Hepatocyte (in vitro differentiated cells): ENCODE results near the gene STK32A.

Experiments
- EZH2 ChIP-seq: fragments of 200-600 bp; sonication (generic); IDR thresholded peaks from 2 replicates; pipeline ENCODE4 v1.6.1; 2016; ENCODE audit warnings: antibody characterized with exemption, mild to moderate bottlenecking, borderline replicate concordance
- EZH2phosphoT487 ChIP-seq: fragments of 200-600 bp; sonication (generic); IDR thresholded peaks from one replicate; pipeline ENCODE4 v1.6.1; 2018; ENCODE audit warnings: antibody characterized with exemption, mild to moderate bottlenecking, low read depth, moderate library complexity; ENCODE audit not compliant: unreplicated experiment, severe bottlenecking
- TF ChIP-seq, protein P1 (sequence below): fragments of 200-600 bp; sonication (generic); IDR thresholded peaks from 2 replicates; pipeline ENCODE4 v1.5.1; 2016; ENCODE audit warnings: antibody characterized with exemption, mild to moderate bottlenecking; ENCODE audit not compliant: poor library complexity

DNA sequence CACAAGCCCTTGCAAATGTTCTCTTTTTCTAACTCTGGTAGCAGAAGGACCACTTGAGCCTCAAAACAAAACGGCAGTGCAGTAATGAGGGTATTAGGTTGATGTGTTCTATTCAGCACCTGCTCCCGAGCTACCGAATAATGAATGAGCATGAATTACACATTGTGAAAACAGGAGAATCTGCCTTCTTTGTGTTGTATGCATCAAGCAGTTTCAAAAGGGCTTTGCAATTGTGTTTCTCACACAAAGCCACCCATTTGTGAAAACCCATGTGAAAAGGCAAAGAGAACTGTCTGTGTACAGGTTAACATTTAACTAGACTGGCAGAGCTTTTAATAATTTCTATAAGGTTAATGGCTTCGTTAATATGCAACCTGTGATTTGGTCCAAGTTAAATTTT, 97.8 kb downstream of the STK32A start:
- TF ChIP-seq, protein P1, sequence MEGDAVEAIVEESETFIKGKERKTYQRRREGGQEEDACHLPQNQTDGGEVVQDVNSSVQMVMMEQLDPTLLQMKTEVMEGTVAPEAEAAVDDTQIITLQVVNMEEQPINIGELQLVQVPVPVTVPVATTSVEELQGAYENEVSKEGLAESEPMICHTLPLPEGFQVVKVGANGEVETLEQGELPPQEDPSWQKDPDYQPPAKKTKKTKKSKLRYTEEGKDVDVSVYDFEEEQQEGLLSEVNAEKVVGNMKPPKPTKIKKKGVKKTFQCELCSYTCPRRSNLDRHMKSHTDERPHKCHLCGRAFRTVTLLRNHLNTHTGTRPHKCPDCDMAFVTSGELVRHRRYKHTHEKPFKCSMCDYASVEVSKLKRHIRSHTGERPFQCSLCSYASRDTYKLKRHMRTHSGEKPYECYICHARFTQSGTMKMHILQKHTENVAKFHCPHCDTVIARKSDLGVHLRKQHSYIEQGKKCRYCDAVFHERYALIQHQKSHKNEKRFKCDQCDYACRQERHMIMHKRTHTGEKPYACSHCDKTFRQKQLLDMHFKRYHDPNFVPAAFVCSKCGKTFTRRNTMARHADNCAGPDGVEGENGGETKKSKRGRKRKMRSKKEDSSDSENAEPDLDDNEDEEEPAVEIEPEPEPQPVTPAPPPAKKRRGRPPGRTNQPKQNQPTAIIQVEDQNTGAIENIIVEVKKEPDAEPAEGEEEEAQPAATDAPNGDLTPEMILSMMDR, result no peak
- no peak for TF ChIP-seq EZH2
- no peak for TF ChIP-seq EZH2phosphoT487
